Renal cortex interstitium (tissue), 11 donors: ENCODE data around the gene SATB2. TPM values are rescaled to one million over a fixed set of nuclear protein-coding genes. Genes with fewer than 3 reads are reported as not detected.
A peak's percentile ranks its signal among the peaks of the same experiment; 100 is the strongest.

ENCODE experiments used
- DNase-seq, 11 donors: peaks; one replicate each; pipeline ENCODE4 v3.0.0-alpha.2; 2013; ENCODE audit warnings: low read depth in 9 of 11, low spot score in 4 of 11; ENCODE audit errors: extremely low read depth in 1 of 11
- polyA plus RNA-seq, 3 donors: library from polyadenylated mRNA; unstranded; fragments of 120-200 nt; gene quantifications; one replicate each; pipeline ENCODE4 v1.2.1, GENCODE V29; 2013; ENCODE audit not compliant: insufficient read length in 3 of 3

The SATB2 gene
- polyA plus RNA-seq, 3 donors, result 11.6 to 17.2 (median 16.4) TPM

- DNase-seq, result no peak
Measured at GRCh38 chr2:199309411-199309810, 148.3 kb downstream of the SATB2 start.

- DNase-seq, result no peak
Measured at GRCh38 chr2:199308567-199308966, 149.2 kb downstream of the SATB2 start.

- DNase-seq, result no peak
Measured at GRCh38 chr2:199307461-199307860, 150.3 kb downstream of the SATB2 start.

- DNase-seq, result no peak
Measured at GRCh38 chr2:199306116-199306515, 151.6 kb downstream of the SATB2 start.

- no peak for DNase-seq
Measured at GRCh38 chr2:199303728-199304177, 154.0 kb downstream of the SATB2 start.

GRCh38 chr2:199302851-199303250 lies 154.9 kb downstream of the SATB2 start:
- DNase-seq, result no peak

- no peak for DNase-seq
Measured at GRCh38 chr2:199288424-199288823, 169.3 kb downstream of the SATB2 start.

- DNase-seq, result no peak
Measured at GRCh38 chr2:199282309-199282708, 175.4 kb downstream of the SATB2 start.

- no peak for DNase-seq
Measured at GRCh38 chr2:199279146-199279545, 178.6 kb downstream of the SATB2 start.

- DNase-seq, result no peak
Measured at GRCh38 chr2:199278099-199278498, 179.6 kb downstream of the SATB2 start.

- no peak for DNase-seq
Measured at GRCh38 chr2:199273042-199273511, 184.7 kb downstream of the SATB2 start.

GRCh38 chr2:199261936-199262335 lies 195.8 kb downstream of the SATB2 start:
- DNase-seq, result no peak

- DNase-seq, result peak in 3 of 11 donors; percentile 5 to 41 (median 15)
Measured at GRCh38 chr2:199261239-199261638, 196.5 kb downstream of the SATB2 start.

GRCh38 chr2:199259671-199260070 lies 198.1 kb downstream of the SATB2 start:
- DNase-seq, result no peak

GRCh38 chr2:199258291-199258690 lies 199.4 kb downstream of the SATB2 start:
- no peak for DNase-seq

GRCh38 chr2:199257261-199258224 lies 200.2 kb downstream of the SATB2 start:
- peak in 2 of 11 donors; percentile 0 to 1 for DNase-seq

- no peak for DNase-seq
Measured at GRCh38 chr2:199230091-199230490, 227.6 kb downstream of the SATB2 start.

GRCh38 chr2:199228887-199229819 lies 228.6 kb downstream of the SATB2 start:
- DNase-seq, result no peak

- DNase-seq, result no peak
Measured at GRCh38 chr2:199223791-199224190, 233.9 kb downstream of the SATB2 start.
